A673 (cell line): ENCODE data around the gene BCL2L1. TPM values are rescaled to one million over a fixed set of nuclear protein-coding genes. Genes with fewer than 3 reads are reported as not detected.

Experiments
- BruUV-seq: library from RNA; stranded (reverse); fragments of 400-500 nt; replicated peaks from 2 replicates; lab custom pipeline; 2021; lab: Mats Ljungman, UMichigan
- CTCF ChIA-PET: fragments of 300-600 bp; sonication (Branson Sonifier 250); formaldehyde crosslinking; loops from one replicate; lab custom pipeline; 2022; ENCODE audit warnings: antibody characterized with exemption; lab: Charles Lee
- POLR2A ChIA-PET: fragments of 300-600 bp; sonication (Branson Sonifier 250); formaldehyde crosslinking; loops from one replicate; lab custom pipeline; 2022; ENCODE audit warnings: antibody characterized with exemption; ENCODE audit not compliant: low non-redundant PET; lab: Charles Lee
- DNase-seq: peaks from one replicate; pipeline ENCODE4 v3.0.0-alpha.2; 2015; ENCODE audit warnings: low spot score
- H3K27ac ChIP-seq: fragments of 200-600 bp; sonication (generic); 2 replicates; pipeline ENCODE4 v1.5.1; 2016; ENCODE audit warnings: mixed run types, low read depth, mild to moderate bottlenecking, mixed read lengths, antibody characterized with exemption, low read length; ENCODE audit not compliant: poor library complexity, severe bottlenecking
- H3K27me3 ChIP-seq: fragments of 200-600 bp; sonication (generic); replicated peaks from 2 replicates; pipeline ENCODE4 v1.6.1; 2017; ENCODE audit warnings: mixed run types, low read depth, mild to moderate bottlenecking, mixed read lengths, antibody characterized with exemption, low read length; ENCODE audit not compliant: insufficient read depth, poor library complexity
- H3K36me3 ChIP-seq: fragments of 200-600 bp; sonication (generic); 2 replicates; pipeline ENCODE4 v1.6.1; 2016; ENCODE audit warnings: mixed run types, mild to moderate bottlenecking, mixed read lengths, antibody characterized with exemption, low read length; ENCODE audit not compliant: insufficient read depth, poor library complexity, severe bottlenecking
- H3K4me1 ChIP-seq: fragments of 200-600 bp; sonication (generic); 2 replicates; pipeline ENCODE4 v1.6.1; 2017; ENCODE audit warnings: mixed run types, mild to moderate bottlenecking, mixed read lengths, antibody characterized with exemption, low read length; ENCODE audit not compliant: insufficient read depth, poor library complexity, severe bottlenecking
- H3K4me3 ChIP-seq: fragments of 200-600 bp; sonication (generic); 2 replicates; pipeline ENCODE4 v1.5.1; 2016; ENCODE audit warnings: low read depth, mixed run types, mild to moderate bottlenecking, mixed read lengths, low read length; ENCODE audit not compliant: poor library complexity, severe bottlenecking
- H3K9me3 ChIP-seq: fragments of 200-600 bp; sonication (generic); 2 replicates; pipeline ENCODE4 v1.6.1; 2016; ENCODE audit warnings: mixed run types, low read depth, mild to moderate bottlenecking, mixed read lengths, antibody characterized with exemption, low read length; ENCODE audit not compliant: poor library complexity, severe bottlenecking
- EZH2 ChIP-seq: fragments of 200-600 bp; sonication (generic); IDR thresholded peaks from 2 replicates; pipeline ENCODE4 v1.6.1; 2017; ENCODE audit warnings: borderline replicate concordance, low read depth, mild to moderate bottlenecking, mixed read lengths, antibody characterized with exemption, low read length; ENCODE audit not compliant: poor library complexity, severe bottlenecking
- intact Hi-C: fragments of 100-400 bp; cut with micrococcal nuclease; formaldehyde crosslinking; loops from one replicate; pipeline ENCODE4 v1.10.0; 2022; ENCODE audit not compliant: unreplicated experiment
- total RNA-seq: library from RNA; stranded (reverse); gene quantifications from 2 replicates; pipeline ENCODE4 v1.2.3, GENCODE V29; 2021
- TF ChIP-seq, protein P1 (sequence below): fragments of 300-800, 200-600 bp; sonication (generic); conservative IDR thresholded peaks from 2 replicates; pipeline ENCODE4 v1.5.1; 2017; ENCODE audit warnings: low read depth, mild to moderate bottlenecking, antibody characterized with exemption, low read length, moderate library complexity, mixed read lengths

The BCL2L1 gene
- total RNA-seq, 1 experiment from 2014 or later: 47.8 TPM

DNA sequence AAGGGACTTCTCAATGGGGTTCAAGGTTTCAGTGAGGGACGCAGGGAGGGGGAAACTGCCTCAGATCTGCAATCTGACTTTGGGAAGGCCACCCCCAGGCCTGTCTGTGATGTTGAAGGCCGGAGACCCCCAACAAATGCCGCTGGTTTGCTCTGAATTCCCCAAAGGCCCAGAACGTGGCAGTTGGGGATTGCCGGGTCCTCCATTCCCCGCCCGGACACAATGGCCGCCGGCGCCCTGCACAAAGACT lies 326 bp upstream of the BCL2L1 start:
- no peaks in the 10 kb centered on the region for H3K27me3 ChIP-seq
- POLR2A ChIA-PET: interaction anchor here (1.8 kb wide), 1 partner anchor 61 kb away, joined by 10 read pairs; no protein-coding TSS in a partner anchor
- intact Hi-C loops: loop anchor here (1.0 kb wide), 1 partner anchor 10 kb away; no protein-coding TSS in a partner anchor
- no peak for DNase-seq
- H3K4me1 ChIP-seq: peaks cover 34% of the 10 kb centered on the region
- H3K27ac ChIP-seq: peak overlapping the region; percentile 89
- CTCF ChIA-PET: interaction anchor here (1.0 to 3.6 kb wide), 5 partner anchors 10 to 166 kb away, joined by 7 to 129 read pairs (median 18); no protein-coding TSS in a partner anchor
- peak overlapping the region; percentile 66 for H3K4me3 ChIP-seq
- BruUV-seq: no TSS peak
- H3K36me3 ChIP-seq: no peaks in the 10 kb centered on the region
- TF ChIP-seq EZH2: no peak
- TF ChIP-seq, protein P1, sequence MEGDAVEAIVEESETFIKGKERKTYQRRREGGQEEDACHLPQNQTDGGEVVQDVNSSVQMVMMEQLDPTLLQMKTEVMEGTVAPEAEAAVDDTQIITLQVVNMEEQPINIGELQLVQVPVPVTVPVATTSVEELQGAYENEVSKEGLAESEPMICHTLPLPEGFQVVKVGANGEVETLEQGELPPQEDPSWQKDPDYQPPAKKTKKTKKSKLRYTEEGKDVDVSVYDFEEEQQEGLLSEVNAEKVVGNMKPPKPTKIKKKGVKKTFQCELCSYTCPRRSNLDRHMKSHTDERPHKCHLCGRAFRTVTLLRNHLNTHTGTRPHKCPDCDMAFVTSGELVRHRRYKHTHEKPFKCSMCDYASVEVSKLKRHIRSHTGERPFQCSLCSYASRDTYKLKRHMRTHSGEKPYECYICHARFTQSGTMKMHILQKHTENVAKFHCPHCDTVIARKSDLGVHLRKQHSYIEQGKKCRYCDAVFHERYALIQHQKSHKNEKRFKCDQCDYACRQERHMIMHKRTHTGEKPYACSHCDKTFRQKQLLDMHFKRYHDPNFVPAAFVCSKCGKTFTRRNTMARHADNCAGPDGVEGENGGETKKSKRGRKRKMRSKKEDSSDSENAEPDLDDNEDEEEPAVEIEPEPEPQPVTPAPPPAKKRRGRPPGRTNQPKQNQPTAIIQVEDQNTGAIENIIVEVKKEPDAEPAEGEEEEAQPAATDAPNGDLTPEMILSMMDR: no peak
- no peaks in the 10 kb centered on the region for H3K9me3 ChIP-seq

DNA sequence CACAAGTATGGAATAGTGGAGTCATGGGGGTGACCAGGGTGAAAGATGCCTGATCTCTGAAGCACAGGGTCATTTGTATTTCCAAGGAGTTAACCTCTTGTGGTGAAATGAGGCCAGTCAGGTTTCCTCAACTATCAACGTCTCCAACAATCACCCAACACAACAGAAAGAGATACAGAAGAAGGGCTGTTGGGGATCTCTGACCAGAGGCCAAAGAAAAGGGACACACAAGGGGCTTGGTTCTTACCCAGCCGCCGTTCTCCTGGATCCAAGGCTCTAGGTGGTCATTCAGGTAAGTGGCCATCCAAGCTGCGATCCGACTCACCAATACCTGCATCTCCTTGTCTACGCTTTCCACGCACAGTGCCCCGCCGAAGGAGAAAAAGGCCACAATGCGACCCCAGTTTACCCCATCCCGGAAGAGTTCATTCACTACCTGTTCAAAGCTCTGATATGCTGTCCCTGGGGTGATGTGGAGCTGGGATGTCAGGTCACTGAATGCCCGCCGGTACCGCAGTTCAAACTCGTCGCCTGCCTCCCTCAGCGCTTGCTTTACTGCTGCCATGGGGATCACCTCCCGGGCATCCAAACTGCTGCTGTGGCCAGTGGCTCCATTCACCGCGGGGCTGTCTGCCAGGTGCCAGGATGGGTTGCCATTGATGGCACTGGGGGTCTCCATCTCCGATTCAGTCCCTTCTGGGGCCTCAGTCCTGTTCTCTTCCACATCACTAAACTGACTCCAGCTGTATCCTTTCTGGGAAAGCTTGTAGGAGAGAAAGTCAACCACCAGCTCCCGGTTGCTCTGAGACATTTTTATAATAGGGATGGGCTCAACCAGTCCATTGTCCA lies 1.0 kb downstream of the BCL2L1 start:
- POLR2A ChIA-PET: interaction anchor here (1.1 kb wide), 1 partner anchor 117 kb away, joined by 3 read pairs; no protein-coding TSS in a partner anchor
- Histone ChIP-seq H3K27me3 (no peaks in the 10 kb centered on the region), H3K27ac (peak overlapping the region; percentile 89), H3K36me3 (peaks cover 3% of the 10 kb centered on the region), H3K4me1 (peaks cover 47% of the 10 kb centered on the region), H3K9me3 (no peaks in the 10 kb centered on the region), H3K4me3 (peak overlapping the region; percentile 66)
- BruUV-seq: TSS peak; percentile 42
- intact Hi-C loops: no loop called here
- no peak for DNase-seq
- TF ChIP-seq, protein P1: no peak
- no peak for TF ChIP-seq EZH2
- CTCF ChIA-PET: interaction anchor here (3.0 to 3.6 kb wide), 2 partner anchors 60 to 88 kb away, joined by 71 to 129 read pairs; no protein-coding TSS in a partner anchor

DNA sequence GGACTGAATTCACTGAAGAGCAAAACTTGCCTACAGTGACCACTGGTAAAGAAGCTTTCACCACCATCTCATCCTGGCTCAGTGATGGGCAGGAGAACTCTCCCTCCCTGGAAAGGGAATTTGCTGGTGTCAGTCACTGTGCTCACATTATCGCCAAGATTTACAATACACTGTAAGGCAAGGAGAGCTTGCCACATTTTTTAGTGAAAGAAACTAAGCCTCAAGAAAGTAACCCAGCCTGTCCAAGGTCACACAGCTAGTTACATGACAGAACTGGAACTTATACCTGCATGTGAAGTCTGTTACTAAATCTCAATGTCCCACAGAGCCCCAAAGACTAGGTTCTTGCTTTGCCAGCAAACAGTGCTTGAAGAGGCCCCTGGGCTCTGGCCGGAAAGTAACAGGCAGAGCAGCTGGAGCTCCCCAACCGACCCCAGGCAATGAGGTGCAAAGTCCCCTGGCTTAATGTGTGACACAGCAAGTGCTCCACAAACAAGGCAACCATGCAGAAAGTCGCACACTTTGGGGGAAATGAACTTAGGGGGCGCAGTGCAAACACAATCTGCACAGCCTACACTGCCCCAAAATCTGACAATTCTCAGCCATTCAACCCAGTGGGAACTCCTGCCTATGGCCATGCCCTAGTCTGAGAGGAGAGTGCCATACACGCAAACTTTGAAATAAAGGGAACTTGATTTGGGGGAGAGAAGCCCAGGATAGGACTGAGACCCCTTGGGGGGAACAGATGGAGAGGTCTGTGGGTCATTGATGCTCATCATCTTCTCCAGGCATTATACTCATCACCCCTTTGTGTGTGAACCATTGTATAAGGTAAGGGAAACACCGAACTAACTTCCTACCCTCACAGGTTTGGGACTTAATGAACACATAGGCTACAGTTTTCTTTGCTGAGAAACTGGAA lies 1.9 kb downstream of the BCL2L1 start:
- POLR2A ChIA-PET: interaction anchor here (0.6 kb wide), 1 partner anchor 1750 kb away, joined by 4 read pairs; no protein-coding TSS in a partner anchor
- BruUV-seq: no TSS peak
- no peak for DNase-seq
- peak overlapping the region; percentile 53 for H3K27ac ChIP-seq
- CTCF ChIA-PET: interaction anchor here (0.7 to 1.2 kb wide), 2 partner anchors 59 to 87 kb away, joined by 3 to 8 read pairs; no protein-coding TSS in a partner anchor
- H3K4me3 ChIP-seq: peak overlapping the region; percentile 66
- peaks cover 56% of the 10 kb centered on the region for H3K4me1 ChIP-seq
- no peak for TF ChIP-seq EZH2
- TF ChIP-seq, protein P1: no peak
- no peaks in the 10 kb centered on the region for H3K27me3 ChIP-seq
- intact Hi-C loops: no loop called here
- peaks cover 3% of the 10 kb centered on the region for H3K36me3 ChIP-seq
- no peaks in the 10 kb centered on the region for H3K9me3 ChIP-seq
